Keratinocyte (primary cell): ENCODE measurements around the gene NFAM1. TPM values are rescaled to one million over a fixed set of nuclear protein-coding genes. Genes with fewer than 3 reads are reported as not detected.

ENCODE experiments used
- DNase-seq: peaks from one replicate; pipeline ENCODE4 v3.0.0-alpha.2; 2011; ENCODE audit warnings: low read depth, missing footprints, low spot score
- FAIRE-seq: peaks from 2 replicates; lab custom pipeline; 2011; peaks lifted over from hg19 to GRCh38; lab: Jason Lieb, UNC
- H2AFZ ChIP-seq: 2 replicates; pipeline ENCODE4 v1.6.0; 2012; ENCODE audit warnings: low read length, control low read depth, inconsistent platforms; ENCODE audit not compliant: control insufficient read depth
- H3K27ac ChIP-seq: 2 replicates; pipeline ENCODE4 v1.5.1; 2011; ENCODE audit warnings: low read length; ENCODE audit not compliant: control insufficient read depth, insufficient read depth
- H3K27me3 ChIP-seq: 3 replicates; pipeline ENCODE4 v1.6.0; 2011; ENCODE audit warnings: low read length; ENCODE audit not compliant: control insufficient read depth, insufficient read depth; ENCODE audit errors: extremely low read depth
- H3K36me3 ChIP-seq, 2 experiments: 2 replicates in 1 of 2; 3 replicates in 1 of 2; pipeline ENCODE4 v1.5.1; 2011; ENCODE audit warnings: low read length in 2 of 2, mild to moderate bottlenecking in 1 of 2; ENCODE audit not compliant: control insufficient read depth in 2 of 2, insufficient read depth in 2 of 2; ENCODE audit errors: extremely low read depth in 1 of 2
- H3K4me1 ChIP-seq: 3 replicates; pipeline ENCODE4 v1.5.1; 2011; ENCODE audit warnings: low read length; ENCODE audit not compliant: control insufficient read depth, insufficient read depth; ENCODE audit errors: extremely low read depth
- H3K4me2 ChIP-seq: 3 replicates; pipeline ENCODE4 v1.6.0; 2011; ENCODE audit warnings: low read depth, low read length; ENCODE audit not compliant: control insufficient read depth, insufficient read depth; ENCODE audit errors: extremely low read depth
- H3K4me3 ChIP-seq, 3 experiments: fragments of 200-600 bp in 1 of 3; sonication (generic) in 1 of 3; 2 replicates in 2 of 3; 3 replicates in 1 of 3; pipeline ENCODE4 v1.5.1; 2011 to 2016; ENCODE audit warnings: low read length in 3 of 3, mild to moderate bottlenecking in 3 of 3, control low read depth in 2 of 3, inconsistent platforms in 1 of 3, low read depth in 1 of 3, mixed read lengths in 1 of 3, mixed run types in 1 of 3, moderate library complexity in 1 of 3; ENCODE audit not compliant: control insufficient read depth in 2 of 3, insufficient read depth in 2 of 3; ENCODE audit errors: extremely low read depth in 1 of 3
- H3K79me2 ChIP-seq: 2 replicates; pipeline ENCODE4 v1.6.0; 2012; ENCODE audit warnings: low read length; ENCODE audit not compliant: control insufficient read depth, insufficient read depth
- H3K9ac ChIP-seq: 3 replicates; pipeline ENCODE4 v1.6.0; 2011; ENCODE audit warnings: low read length; ENCODE audit not compliant: control insufficient read depth, insufficient read depth; ENCODE audit errors: extremely low read depth
- H3K9me1 ChIP-seq: 3 replicates; pipeline ENCODE4 v1.6.0; 2011; ENCODE audit warnings: low read length; ENCODE audit not compliant: control insufficient read depth, insufficient read depth; ENCODE audit errors: extremely low read depth
- H3K9me3 ChIP-seq: 2 replicates; pipeline ENCODE4 v1.5.1; 2012; ENCODE audit warnings: low read depth, low read length; ENCODE audit not compliant: control insufficient read depth
- H4K20me1 ChIP-seq: 3 replicates; pipeline ENCODE4 v1.6.0; 2011; ENCODE audit warnings: low read length; ENCODE audit not compliant: control insufficient read depth, insufficient read depth; ENCODE audit errors: extremely low read depth
- EZH2 ChIP-seq: IDR thresholded peaks from one replicate; pipeline ENCODE4 v1.6.1; 2012; ENCODE audit warnings: inconsistent platforms, mild to moderate bottlenecking, low read length, moderate library complexity
- dilution Hi-C: fragments of 300-500 bp; cut with MboI; formaldehyde crosslinking; loops from one replicate; pipeline ENCODE4 v1.7.0; 2020; ENCODE audit warnings: low sequenced_read_pairs; ENCODE audit not compliant: extremely low pct_ligation_motif_present
- polyA plus RNA-seq, 5 experiments: library from polyadenylated mRNA; depleted of rRNA in 3 of 5; stranded (reverse) in 3 of 5; stranded (forward) in 1 of 5; unstranded in 1 of 5; fragments of >200 nt; gene quantifications; 1 replicate in 1 of 5; 2 replicates in 3 of 5; 3 replicates in 1 of 5; pipeline versions ENCODE4 v1.2.1 to v1.2.3, GENCODE V29; 2011 to 2012; ENCODE audit warnings: missing spikeins in 2 of 5, low read depth in 1 of 5, low replicate concordance in 1 of 5
- TF ChIP-seq, protein P1 (sequence below), 3 experiments: IDR thresholded peaks in 1 of 3; conservative IDR thresholded peaks in 1 of 3; optimal IDR thresholded peaks in 1 of 3; 2 replicates in 2 of 3; 3 replicates in 1 of 3; pipeline versions ENCODE3 to v1.5.1; 2011; ENCODE audit warnings: low read length in 3 of 3, mild to moderate bottlenecking in 3 of 3, moderate library complexity in 2 of 3, control low read depth in 1 of 3, inconsistent platforms in 1 of 3; ENCODE audit not compliant: insufficient read depth in 2 of 3; ENCODE audit errors: extremely low read depth in 1 of 3

The NFAM1 gene
- polyA plus RNA-seq, 1 donor (not counting 4 experiments of a cell fraction or from before 2014, with no cell fraction given), result not detected

- Histone ChIP-seq H3K79me2 (no peaks in the 10 kb centered on the region), H3K4me2 (no peak overlapping the region), H3K9ac (no peak overlapping the region), H3K27me3 (peaks cover 49% of the 10 kb centered on the region), H3K4me1 (peaks cover 12% of the 10 kb centered on the region), H3K4me3 (no peak overlapping the region), H4K20me1 (peaks cover 3% of the 10 kb centered on the region), H3K36me3 (no peaks in the 10 kb centered on the region), H2AFZ (no peak overlapping the region), H3K27ac (no peak overlapping the region), H3K9me1 (no peaks in the 10 kb centered on the region), H3K9me3 (no peaks in the 10 kb centered on the region)
- dilution Hi-C loops, result no loop called here
- DNase-seq, result no peak
- FAIRE-seq, result no peak
- TF ChIP-seq EZH2, result no peak
Observed at GRCh38 chr22:42361523-42361922, 70.7 kb downstream of the NFAM1 start.

DNA sequence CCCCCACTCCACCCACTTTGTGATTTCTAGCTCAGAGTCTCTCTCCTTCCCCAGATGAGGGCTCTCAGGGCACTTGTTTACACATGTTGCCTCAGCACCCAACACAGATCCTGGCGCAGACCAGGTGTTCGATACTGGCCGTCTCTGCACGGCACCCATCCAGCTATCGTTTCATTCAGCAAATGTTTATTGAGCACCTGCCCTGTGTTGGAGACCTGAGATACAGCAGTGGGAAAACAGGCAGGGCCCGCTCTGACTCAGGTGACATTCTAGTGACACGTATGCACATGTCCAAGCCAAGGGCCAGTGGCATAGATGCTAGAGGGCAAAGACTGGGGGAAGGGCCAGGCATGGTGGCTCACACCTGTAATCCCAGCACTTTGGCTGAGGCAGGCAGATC lies 71.9 kb downstream of the NFAM1 start:
- dilution Hi-C loops, result no loop called here

More for the DNA sequence above, 71.9 kb downstream of the NFAM1 start:
- no peak overlapping the region for H3K4me3 ChIP-seq
- no peak for DNase-seq
- TF ChIP-seq EZH2, result no peak
- TF ChIP-seq, protein P1, sequence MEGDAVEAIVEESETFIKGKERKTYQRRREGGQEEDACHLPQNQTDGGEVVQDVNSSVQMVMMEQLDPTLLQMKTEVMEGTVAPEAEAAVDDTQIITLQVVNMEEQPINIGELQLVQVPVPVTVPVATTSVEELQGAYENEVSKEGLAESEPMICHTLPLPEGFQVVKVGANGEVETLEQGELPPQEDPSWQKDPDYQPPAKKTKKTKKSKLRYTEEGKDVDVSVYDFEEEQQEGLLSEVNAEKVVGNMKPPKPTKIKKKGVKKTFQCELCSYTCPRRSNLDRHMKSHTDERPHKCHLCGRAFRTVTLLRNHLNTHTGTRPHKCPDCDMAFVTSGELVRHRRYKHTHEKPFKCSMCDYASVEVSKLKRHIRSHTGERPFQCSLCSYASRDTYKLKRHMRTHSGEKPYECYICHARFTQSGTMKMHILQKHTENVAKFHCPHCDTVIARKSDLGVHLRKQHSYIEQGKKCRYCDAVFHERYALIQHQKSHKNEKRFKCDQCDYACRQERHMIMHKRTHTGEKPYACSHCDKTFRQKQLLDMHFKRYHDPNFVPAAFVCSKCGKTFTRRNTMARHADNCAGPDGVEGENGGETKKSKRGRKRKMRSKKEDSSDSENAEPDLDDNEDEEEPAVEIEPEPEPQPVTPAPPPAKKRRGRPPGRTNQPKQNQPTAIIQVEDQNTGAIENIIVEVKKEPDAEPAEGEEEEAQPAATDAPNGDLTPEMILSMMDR (optimal IDR thresholded peaks at IDR 0.05 in 1 of 3, IDR thresholded peaks at IDR 0.05 in 1 of 3, conservative IDR thresholded peaks at IDR 0.05 in 1 of 3; ENCODE audit: extremely low read depth in 1 of 3, insufficient read depth in 2 of 3, low read length in 3 of 3), result no peak
- no peaks in the 10 kb centered on the region for H3K36me3 ChIP-seq
- no peaks in the 10 kb centered on the region for H3K79me2 ChIP-seq
- no peak overlapping the region for H3K27ac ChIP-seq
- H4K20me1 ChIP-seq, result peaks cover 3% of the 10 kb centered on the region
- no peak for FAIRE-seq
- peaks cover 12% of the 10 kb centered on the region for H3K4me1 ChIP-seq
- no peak overlapping the region for H3K9ac ChIP-seq
- no peak overlapping the region for H3K4me2 ChIP-seq
- no peaks in the 10 kb centered on the region for H3K9me1 ChIP-seq
- H3K27me3 ChIP-seq, result peaks cover 37% of the 10 kb centered on the region
- no peaks in the 10 kb centered on the region for H3K9me3 ChIP-seq
- H2AFZ ChIP-seq, result no peak overlapping the region
